ENCODE measurements around the gene GAL3ST3. TPM values are rescaled to one million over a fixed set of nuclear protein-coding genes. Genes with fewer than 3 reads are reported as not detected.

GAL3ST3 gene
- total RNA-seq, 1 donor from 2014 or later: 1.8 TPM

- no peak for DNase-seq (ENCODE audit: low spot score)
- H3K36me3 Mint-ChIP-seq (ENCODE audit: low read depth): peaks cover 22% of the 10 kb centered on the region
- peaks cover 48% of the 10 kb centered on the region for H3K4me1 Mint-ChIP-seq (ENCODE audit: low read depth)
- TF ChIP-seq CTCF (IDR thresholded peaks at IDR 0.05): no peak
- peak overlapping the region; percentile 83 for H3K27ac Mint-ChIP-seq (ENCODE audit: unreplicated experiment)
- no peaks in the 10 kb centered on the region for H3K9me3 Mint-ChIP-seq (ENCODE audit: low read depth)
- H3K27me3 Mint-ChIP-seq (ENCODE audit: low read depth): no peaks in the 10 kb centered on the region
- peak overlapping the region; percentile 83 for H3K4me3 Mint-ChIP-seq (ENCODE audit: unreplicated experiment)
Observed at GRCh38 chr11:66072081-66072480, 23.1 kb upstream of the GAL3ST3 start.

GRCh38 chr11:66071381-66071801, 22.4 kb upstream of the GAL3ST3 start:
- no peak for TF ChIP-seq CTCF (IDR thresholded peaks at IDR 0.05)
- no peak for DNase-seq (ENCODE audit: low spot score)
- Mint-ChIP-seq H3K27me3 (ENCODE audit: low read depth) (no peaks in the 10 kb centered on the region), H3K27ac (ENCODE audit: unreplicated experiment) (peak overlapping the region; percentile 83), H3K36me3 (ENCODE audit: low read depth) (peaks cover 28% of the 10 kb centered on the region), H3K9me3 (ENCODE audit: low read depth) (no peaks in the 10 kb centered on the region), H3K4me3 (ENCODE audit: unreplicated experiment) (peak overlapping the region; percentile 83), H3K4me1 (ENCODE audit: low read depth) (peaks cover 45% of the 10 kb centered on the region)

GRCh38 chr11:66070604-66071380, 21.8 kb upstream of the GAL3ST3 start:
- Mint-ChIP-seq H3K27me3 (ENCODE audit: low read depth) (no peaks in the 10 kb centered on the region), H3K4me1 (ENCODE audit: low read depth) (peaks cover 41% of the 10 kb centered on the region), H3K9me3 (ENCODE audit: low read depth) (no peaks in the 10 kb centered on the region), H3K36me3 (ENCODE audit: low read depth) (peaks cover 30% of the 10 kb centered on the region), H3K4me3 (ENCODE audit: unreplicated experiment) (peak overlapping the region; percentile 83), H3K27ac (ENCODE audit: unreplicated experiment) (peak overlapping the region; percentile 83)
- TF ChIP-seq CTCF (IDR thresholded peaks at IDR 0.05): no peak
- no peak for DNase-seq (ENCODE audit: low spot score)

GRCh38 chr11:66069715-66070603, 21.0 kb upstream of the GAL3ST3 start, which contains the start of gene PACS1:
Gene PACS1 (plus strand): TSS chr11:66070272. CDS start chr11:66070487, 215 bp downstream.
- no peaks in the 10 kb centered on the region for H3K9me3 Mint-ChIP-seq (ENCODE audit: low read depth)
- H3K4me3 Mint-ChIP-seq (ENCODE audit: unreplicated experiment): peak within 1 kb of the TSS; percentile 83
- peaks cover 41% of the 10 kb centered on the region for H3K4me1 Mint-ChIP-seq (ENCODE audit: low read depth)
- H3K27ac Mint-ChIP-seq (ENCODE audit: unreplicated experiment): peak within 1 kb of the TSS; percentile 92
- H3K27me3 Mint-ChIP-seq (ENCODE audit: low read depth): no peaks in the 10 kb centered on the region
- peaks cover 33% of the 10 kb centered on the region for H3K36me3 Mint-ChIP-seq (ENCODE audit: low read depth)
- peak; percentile 35 for TF ChIP-seq CTCF (IDR thresholded peaks at IDR 0.05)
- no peak for DNase-seq (ENCODE audit: low spot score)

Data from chondrocyte (in vitro differentiated cells).